ENCODE results near the gene MAGIX. TPM values are rescaled to one million over a fixed set of nuclear protein-coding genes. Genes with fewer than 3 reads are reported as not detected.

MAGIX gene
- total RNA-seq, 1 donor from 2014 or later = 2.2 TPM

DNA sequence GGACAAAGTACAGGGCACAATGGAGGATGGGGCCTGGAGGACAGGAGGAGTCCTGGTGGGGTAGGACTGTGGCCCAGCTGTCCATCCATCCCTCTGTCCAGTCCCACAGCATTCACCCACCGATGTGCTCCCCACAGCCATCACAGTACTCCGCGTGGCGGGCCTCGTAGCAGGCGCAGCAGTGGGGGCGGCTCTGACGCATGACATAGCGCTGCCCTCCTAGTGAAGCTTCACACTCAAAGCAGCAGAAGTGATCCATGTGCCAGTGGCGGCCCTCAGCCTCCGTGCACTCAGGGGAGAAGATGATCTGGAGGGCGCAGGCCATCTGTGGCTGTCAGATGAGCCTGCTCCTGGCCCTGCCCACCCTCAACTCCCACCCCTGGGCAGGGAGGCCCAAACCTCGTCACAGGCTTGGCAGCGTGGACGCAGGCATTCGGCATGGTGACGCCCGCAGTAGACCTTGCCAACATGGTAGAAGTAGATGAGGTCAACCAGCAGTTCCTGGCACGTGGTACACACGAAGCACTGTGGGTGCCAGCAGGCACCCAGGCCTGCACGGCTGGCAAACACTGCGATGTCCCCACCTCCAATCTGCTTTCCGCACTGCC, 15.4 kb downstream of the MAGIX start:
- no peak for TF ChIP-seq POLR2A (IDR thresholded peaks at IDR 0.05)
- TF ChIP-seq POLR2AphosphoS5 (IDR thresholded peaks at IDR 0.05; ENCODE audit: insufficient read depth in 1 of 2, low read depth in 1 of 2) = peak in 1 of 2 donors; percentile 22
- TF ChIP-seq, protein P1, sequence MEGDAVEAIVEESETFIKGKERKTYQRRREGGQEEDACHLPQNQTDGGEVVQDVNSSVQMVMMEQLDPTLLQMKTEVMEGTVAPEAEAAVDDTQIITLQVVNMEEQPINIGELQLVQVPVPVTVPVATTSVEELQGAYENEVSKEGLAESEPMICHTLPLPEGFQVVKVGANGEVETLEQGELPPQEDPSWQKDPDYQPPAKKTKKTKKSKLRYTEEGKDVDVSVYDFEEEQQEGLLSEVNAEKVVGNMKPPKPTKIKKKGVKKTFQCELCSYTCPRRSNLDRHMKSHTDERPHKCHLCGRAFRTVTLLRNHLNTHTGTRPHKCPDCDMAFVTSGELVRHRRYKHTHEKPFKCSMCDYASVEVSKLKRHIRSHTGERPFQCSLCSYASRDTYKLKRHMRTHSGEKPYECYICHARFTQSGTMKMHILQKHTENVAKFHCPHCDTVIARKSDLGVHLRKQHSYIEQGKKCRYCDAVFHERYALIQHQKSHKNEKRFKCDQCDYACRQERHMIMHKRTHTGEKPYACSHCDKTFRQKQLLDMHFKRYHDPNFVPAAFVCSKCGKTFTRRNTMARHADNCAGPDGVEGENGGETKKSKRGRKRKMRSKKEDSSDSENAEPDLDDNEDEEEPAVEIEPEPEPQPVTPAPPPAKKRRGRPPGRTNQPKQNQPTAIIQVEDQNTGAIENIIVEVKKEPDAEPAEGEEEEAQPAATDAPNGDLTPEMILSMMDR (IDR thresholded peaks at IDR 0.05) = no peak
- Histone ChIP-seq H3K4me3 (no peak overlapping the region), H3K36me3 (no peaks in the 10 kb centered on the region), H3K27me3 (no peaks in the 10 kb centered on the region), H3K4me1 (peaks cover 9% of the 10 kb centered on the region), H3K27ac (peak overlapping the region; percentile 13), H3K9me3 (no peaks in the 10 kb centered on the region)
- intact Hi-C loops (cut with DNase I) = loop anchor here (10.0 kb wide), 1 partner anchor 103 kb away; the partner anchor contains the start of genes PRAF2 and WDR45
- peak in 1 of 2 donors; percentile 80 for DNase-seq (ENCODE audit: extremely low spot score in 2 of 2)

DNA sequence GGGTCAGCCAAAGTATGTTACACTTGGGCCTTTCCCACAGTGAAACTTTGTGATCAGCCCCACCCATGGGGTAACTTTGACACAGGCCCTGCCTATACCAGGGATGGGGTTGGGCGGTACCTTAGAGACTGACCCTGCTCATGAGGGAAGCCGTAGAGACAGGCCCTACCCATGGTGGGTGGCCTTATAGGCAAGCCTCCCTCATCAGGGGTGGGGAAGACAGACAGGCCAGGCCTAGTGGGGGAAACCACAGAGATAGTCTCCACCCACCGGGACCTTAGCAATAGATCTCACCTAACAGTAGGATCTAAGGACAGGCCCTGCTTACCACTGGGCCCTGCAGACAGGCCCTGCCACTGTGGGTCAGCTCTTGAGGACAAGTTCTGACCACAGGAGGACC, 16.0 kb downstream of the MAGIX start:
- no peak for DNase-seq (ENCODE audit: extremely low spot score in 2 of 2)
- no peaks in the 10 kb centered on the region for H3K27me3 ChIP-seq
- no peak overlapping the region for H3K27ac ChIP-seq
- intact Hi-C loops (cut with DNase I) = loop anchor here (10.0 kb wide), 1 partner anchor 104 kb away; the partner anchor contains the start of genes PRAF2 and WDR45
- peaks cover 5% of the 10 kb centered on the region for H3K4me1 ChIP-seq
- H3K4me3 ChIP-seq = no peak overlapping the region
- no peaks in the 10 kb centered on the region for H3K9me3 ChIP-seq
- no peak for TF ChIP-seq POLR2AphosphoS5 (IDR thresholded peaks at IDR 0.05; ENCODE audit: insufficient read depth in 1 of 2, low read depth in 1 of 2)
- TF ChIP-seq, protein P1 (IDR thresholded peaks at IDR 0.05) = no peak
- TF ChIP-seq POLR2A (IDR thresholded peaks at IDR 0.05) = no peak
- H3K36me3 ChIP-seq = no peaks in the 10 kb centered on the region

DNA sequence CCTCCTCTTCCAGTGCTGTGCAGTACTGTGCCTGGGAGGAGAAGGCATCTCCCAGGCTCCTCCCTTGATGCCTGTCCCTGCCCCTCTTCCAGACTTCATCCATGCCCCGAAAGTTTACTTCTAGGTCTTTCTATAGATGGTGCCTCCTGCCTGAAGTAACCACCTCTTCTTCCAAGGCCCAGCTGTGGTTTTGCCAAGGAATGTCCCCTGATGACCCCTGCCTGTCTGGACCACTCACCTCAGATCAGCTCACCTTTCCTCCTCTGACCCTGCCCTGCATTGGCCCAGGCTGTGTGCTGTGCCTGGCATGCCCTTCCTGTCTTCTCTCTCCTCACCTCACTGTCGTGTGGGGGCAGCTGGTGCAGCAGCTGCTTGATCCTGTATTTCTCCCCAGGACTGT, 16.8 kb downstream of the MAGIX start:
- Histone ChIP-seq H3K4me1 (peaks cover 10% of the 10 kb centered on the region), H3K27me3 (no peaks in the 10 kb centered on the region), H3K9me3 (no peaks in the 10 kb centered on the region), H3K4me3 (no peak overlapping the region), H3K27ac (no peak overlapping the region), H3K36me3 (no peaks in the 10 kb centered on the region)
- TF ChIP-seq, protein P1 (IDR thresholded peaks at IDR 0.05) = no peak
- TF ChIP-seq POLR2AphosphoS5 (IDR thresholded peaks at IDR 0.05; ENCODE audit: insufficient read depth in 1 of 2, low read depth in 1 of 2) (no peak), POLR2A (IDR thresholded peaks at IDR 0.05) (no peak)
- no peak for DNase-seq (ENCODE audit: extremely low spot score in 2 of 2)
- intact Hi-C loops (cut with DNase I) = loop anchor here (10.0 kb wide), 1 partner anchor 105 kb away; the partner anchor contains the start of genes PRAF2 and WDR45

DNA sequence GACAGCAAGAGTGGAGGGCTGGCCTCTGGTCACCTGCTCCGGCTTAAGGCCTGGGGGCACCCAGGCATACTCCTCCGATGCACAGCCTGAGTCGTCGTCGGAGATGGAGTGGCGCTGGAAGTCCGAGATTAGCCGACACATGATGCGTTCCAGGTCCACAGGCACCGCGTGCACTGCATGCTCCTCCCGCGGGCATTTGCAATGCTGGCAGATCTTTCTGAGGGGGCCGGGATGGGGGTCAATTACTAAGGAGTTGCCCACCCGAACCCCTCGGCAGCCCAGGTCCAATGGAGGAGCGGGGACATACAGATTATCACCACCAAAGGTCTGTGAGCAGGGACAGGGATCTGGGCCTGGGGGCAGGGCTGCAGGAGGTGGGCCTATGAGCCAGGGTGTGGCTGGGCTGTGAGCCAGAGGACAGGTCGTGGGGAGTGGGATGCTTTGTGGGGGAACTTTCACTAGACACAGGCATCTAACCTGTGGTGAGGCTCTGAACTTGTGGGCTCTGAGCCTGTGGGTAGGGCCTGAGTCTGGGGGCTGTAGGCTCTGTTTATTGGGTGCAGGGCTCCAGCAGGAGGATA, 21.2 kb downstream of the MAGIX start:
- intact Hi-C loops (cut with DNase I) = no loop called here

More for the DNA sequence above, 21.2 kb downstream of the MAGIX start:
- peak overlapping the region; percentile 69 for H3K27ac ChIP-seq
- H3K36me3 ChIP-seq = no peaks in the 10 kb centered on the region
- no peaks in the 10 kb centered on the region for H3K27me3 ChIP-seq
- H3K9me3 ChIP-seq = no peaks in the 10 kb centered on the region
- no peak for DNase-seq (ENCODE audit: extremely low spot score in 2 of 2)
- peaks cover 17% of the 10 kb centered on the region for H3K4me1 ChIP-seq
- no peak for TF ChIP-seq POLR2AphosphoS5 (IDR thresholded peaks at IDR 0.05; ENCODE audit: insufficient read depth in 1 of 2, low read depth in 1 of 2)
- TF ChIP-seq, protein P1 (IDR thresholded peaks at IDR 0.05) = no peak
- no peak for TF ChIP-seq POLR2A (IDR thresholded peaks at IDR 0.05)
- H3K4me3 ChIP-seq = peak overlapping the region in 1 of 2 donors; percentile 23
